GM18907 (cell line): ENCODE measurements around the gene GDPD2.

ENCODE experiments used
- ATAC-seq: cut with Tn5 transposase; IDR thresholded peaks from one replicate; pipeline ENCODE4 v1.9.1; 2021; ENCODE audit warnings: mild to moderate bottlenecking, moderate library complexity; ENCODE audit not compliant: unreplicated experiment

GDPD2 gene

DNA sequence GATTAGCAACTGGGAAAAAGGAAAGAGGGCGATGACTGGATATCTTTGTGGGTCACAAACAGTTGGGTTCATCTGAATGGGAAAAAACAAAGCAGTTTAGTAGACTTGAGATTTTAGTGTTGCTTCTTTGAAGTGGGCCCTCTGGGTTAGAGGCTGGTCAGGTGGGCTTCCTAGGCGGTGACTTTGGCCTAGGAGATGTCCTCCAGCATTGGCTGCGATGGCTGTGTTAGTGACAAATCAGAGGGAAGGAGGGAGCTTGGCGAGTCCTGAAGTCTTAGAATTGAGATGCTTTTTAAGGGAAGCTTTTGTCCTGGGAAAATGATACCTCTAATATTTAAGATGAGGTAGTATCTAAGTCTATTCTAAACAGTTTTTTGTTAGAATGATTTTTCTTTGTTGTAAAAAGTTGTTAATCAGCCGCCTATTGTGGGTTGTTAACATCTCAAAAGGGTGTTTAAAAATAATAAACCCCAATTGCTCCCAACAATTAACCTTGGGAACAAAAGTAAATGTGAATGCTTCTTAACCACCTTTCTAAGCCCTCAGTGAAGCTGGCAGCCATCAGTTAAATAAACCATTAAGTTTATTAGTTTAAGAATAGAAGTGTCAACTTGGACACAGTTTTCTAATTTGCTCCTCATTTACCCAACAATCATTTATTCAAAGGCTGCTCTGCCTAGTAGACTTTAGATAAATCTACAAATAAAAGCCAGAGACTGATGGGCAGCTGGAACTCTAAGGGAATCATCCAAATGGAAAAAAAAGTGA, 53.2 kb downstream of the GDPD2 start:
- no peak for ATAC-seq

GRCh38 chrX:70476934-70477733, 54.0 kb downstream of the GDPD2 start:
- no peak for ATAC-seq

- ATAC-seq, result no peak
Measured at GRCh38 chrX:70477734-70478075, 54.6 kb downstream of the GDPD2 start.

DNA sequence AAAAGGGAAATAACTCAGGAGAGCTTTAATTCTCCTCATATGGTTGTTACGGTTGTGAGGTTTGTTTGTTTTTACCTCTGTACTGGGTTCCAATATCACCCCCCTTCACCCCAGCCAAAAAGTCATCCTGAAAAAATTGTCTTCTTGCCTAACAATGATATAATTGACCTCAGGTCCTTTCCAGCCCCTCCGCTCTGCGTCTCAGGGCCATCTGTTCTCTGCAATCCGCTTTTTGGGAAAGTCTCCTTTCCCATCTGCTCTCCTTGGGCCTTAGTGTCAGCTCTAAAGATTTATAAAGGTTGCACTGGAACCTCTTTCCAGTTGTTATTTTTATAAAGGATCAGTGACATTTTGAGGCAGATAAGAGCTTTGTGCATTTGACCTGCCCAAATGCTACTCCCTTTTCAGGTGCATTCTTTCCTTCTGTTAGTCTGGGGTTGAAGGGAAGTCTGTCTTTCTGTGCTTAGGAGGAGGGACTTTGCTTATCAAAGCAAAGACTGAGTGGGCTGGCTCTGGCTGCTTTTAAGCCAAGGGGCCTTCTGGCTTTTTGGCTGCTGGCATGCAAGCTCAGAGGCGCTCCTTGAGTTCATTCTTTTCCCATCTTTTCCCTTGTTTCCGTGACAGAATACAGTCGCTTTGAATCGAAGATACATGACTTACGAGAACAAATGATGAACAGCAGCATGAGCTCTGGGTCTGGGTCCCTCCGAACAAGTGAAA, 55.6 kb downstream of the GDPD2 start:
- ATAC-seq, result no peak

GRCh38 chrX:70479247-70479921, 56.3 kb downstream of the GDPD2 start:
- ATAC-seq, result no peak

GRCh38 chrX:70479922-70480659, 57.0 kb downstream of the GDPD2 start:
- no peak for ATAC-seq

GRCh38 chrX:70480660-70481018, 57.5 kb downstream of the GDPD2 start:
- ATAC-seq, result no peak

DNA sequence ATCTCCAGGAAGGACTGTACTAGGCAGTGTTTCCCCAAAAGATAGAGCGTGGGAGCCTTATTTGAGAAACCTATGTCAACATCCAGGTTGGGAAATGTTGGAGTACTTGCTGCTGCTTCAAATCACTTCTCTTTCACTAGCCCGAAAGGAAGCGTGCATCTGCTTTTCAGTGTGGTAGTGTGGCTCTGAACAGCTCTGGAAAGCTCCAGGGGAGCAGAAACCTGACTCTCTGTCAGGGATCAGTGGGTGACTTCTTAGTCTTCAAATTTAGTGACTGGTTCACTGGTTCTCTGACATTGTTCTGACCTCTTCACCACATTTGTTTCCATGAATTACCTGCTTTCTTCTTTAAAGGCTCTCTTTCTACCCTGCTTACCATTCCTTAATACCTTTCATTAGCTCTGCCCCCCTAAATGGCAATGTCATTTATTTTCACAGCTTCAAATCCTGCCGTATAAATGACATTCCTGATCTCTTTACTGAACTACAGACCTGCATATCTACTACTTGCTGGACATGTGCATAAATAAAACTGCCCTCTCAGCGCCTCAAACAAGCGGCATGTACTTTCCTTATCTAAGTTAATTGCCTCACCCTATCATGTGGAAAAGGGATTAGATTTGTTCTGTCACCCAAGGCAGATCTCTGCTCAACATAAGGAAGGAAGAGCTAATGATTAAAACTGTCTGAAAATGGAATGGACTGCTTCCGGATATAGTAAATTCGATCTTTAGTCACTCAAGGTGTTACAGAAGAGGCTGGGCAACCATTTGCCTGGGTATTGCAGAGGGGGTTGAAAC, 58.6 kb downstream of the GDPD2 start:
- no peak for ATAC-seq

- no peak for ATAC-seq
Measured at GRCh38 chrX:70482300-70482699, 59.2 kb downstream of the GDPD2 start.
